HUES6 (cell line): ENCODE measurements around the gene NR2F1.

Experiments used
- H3K27ac ChIP-seq: 2 replicates; pipeline ENCODE4 v1.7.0; 2013; ENCODE audit warnings: low read depth, mild to moderate bottlenecking, low read length, inconsistent platforms
- H3K27me3 ChIP-seq: 2 replicates; pipeline ENCODE4 v1.6.1; 2013; ENCODE audit warnings: low read length; ENCODE audit not compliant: control insufficient read depth, insufficient read depth
- H3K36me3 ChIP-seq: 2 replicates; pipeline ENCODE4 v1.6.1; 2013; ENCODE audit warnings: low read length; ENCODE audit not compliant: control insufficient read depth, insufficient read depth
- H3K4me1 ChIP-seq: 2 replicates; pipeline ENCODE4 v1.6.1; 2013; ENCODE audit warnings: low read length; ENCODE audit not compliant: control insufficient read depth, insufficient read depth
- H3K4me3 ChIP-seq: 2 replicates; pipeline ENCODE4 v1.5.1; 2013; ENCODE audit warnings: low read depth, low read length
- H3K9ac ChIP-seq: one replicate; pipeline ENCODE4 v1.6.1; 2013; ENCODE audit warnings: mild to moderate bottlenecking, low read length
- H3K9me3 ChIP-seq: 2 replicates; pipeline ENCODE4 v1.6.1; 2013; ENCODE audit warnings: low read depth, low read length; ENCODE audit not compliant: control insufficient read depth, insufficient read depth

Gene NR2F1

DNA sequence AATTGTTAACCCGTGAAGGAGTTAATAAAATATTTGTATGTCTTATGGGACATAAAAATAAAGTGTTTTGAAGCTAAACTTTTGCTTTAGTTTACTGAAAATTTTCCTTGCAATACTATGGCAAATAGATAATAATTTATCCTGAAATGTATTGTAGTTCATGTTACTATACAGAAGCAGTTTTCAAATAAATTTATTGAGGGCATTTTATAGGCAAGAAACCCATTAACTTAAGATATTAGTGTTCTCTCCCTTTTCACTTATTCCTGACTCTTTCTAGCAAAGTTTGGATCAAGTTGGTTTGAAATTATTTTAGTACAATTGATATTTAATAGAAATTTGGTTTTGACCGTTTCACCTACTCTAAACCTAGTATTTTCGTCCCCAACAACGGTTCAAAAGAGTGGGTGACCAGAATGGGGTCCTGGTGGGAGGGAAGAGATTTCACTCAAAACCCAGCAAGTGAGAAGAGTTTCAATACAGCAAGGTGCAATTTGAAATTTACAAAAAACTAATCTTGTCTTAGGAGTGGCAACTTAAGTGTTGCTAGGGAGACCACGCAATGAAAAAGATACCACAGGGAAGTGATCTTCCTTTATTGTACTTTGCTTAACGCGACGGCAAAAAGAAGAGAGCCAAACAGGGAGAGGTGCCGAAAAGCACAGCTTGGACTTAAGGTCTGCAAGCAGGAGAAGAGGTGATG is 28.4 kb downstream of the NR2F1 start:
- peaks cover 11% of the 10 kb centered on the region for H3K4me1 ChIP-seq
- peaks cover 99% of the 10 kb centered on the region for H3K27me3 ChIP-seq
- no peak overlapping the region for H3K9ac ChIP-seq
- no peaks in the 10 kb centered on the region for H3K9me3 ChIP-seq
- H3K4me3 ChIP-seq = 0 out of 2 replicates have a peak overlapping the region, but pooled peaks have one; percentile 38
- no peaks in the 10 kb centered on the region for H3K36me3 ChIP-seq
- no peak overlapping the region for H3K27ac ChIP-seq

DNA sequence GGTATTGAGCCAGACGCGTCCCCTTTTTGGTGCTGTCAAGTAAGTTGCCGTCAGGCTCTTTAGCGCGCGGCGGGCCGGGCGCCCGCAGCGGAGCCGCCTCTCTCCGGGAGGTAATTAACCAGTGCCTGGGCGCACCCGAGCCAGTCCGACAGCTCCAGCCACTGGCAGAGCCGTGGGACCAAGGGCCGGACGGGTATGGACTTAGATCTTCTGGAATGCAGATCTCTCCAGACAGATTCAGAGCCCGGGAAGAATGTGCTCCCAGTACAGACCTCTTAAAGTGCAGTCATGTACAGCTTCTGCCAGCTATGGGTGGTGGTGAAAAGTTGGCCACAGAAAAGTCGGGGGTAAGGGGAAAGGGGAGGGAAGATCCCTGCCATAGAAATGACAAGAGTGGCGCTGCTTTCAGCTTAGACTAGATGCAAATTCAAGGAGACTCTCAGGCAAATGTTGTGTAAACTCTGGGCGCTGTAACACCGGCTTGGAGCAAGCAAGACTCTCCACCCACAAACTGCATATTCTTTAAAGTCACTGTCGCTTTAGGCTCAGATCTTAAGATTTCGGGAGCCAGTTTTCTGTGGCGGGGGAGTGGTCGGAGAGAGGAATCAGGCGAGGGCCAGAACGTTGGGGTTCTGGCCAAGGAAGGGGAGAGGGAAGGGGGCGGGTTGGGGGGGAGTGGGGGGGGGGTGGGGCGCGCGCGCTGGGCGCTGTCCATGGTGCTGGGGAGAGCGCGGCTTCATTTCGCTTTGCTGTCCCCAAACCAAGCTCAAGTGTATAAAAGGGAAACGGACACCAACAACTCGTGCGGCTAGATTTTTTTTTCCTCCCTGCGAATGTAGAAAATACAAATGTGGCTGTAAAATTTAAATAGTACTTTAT is 29.2 kb downstream of the NR2F1 start:
- no peak overlapping the region for H3K9ac ChIP-seq
- peak overlapping the region; percentile 38 for H3K4me3 ChIP-seq

DNA sequence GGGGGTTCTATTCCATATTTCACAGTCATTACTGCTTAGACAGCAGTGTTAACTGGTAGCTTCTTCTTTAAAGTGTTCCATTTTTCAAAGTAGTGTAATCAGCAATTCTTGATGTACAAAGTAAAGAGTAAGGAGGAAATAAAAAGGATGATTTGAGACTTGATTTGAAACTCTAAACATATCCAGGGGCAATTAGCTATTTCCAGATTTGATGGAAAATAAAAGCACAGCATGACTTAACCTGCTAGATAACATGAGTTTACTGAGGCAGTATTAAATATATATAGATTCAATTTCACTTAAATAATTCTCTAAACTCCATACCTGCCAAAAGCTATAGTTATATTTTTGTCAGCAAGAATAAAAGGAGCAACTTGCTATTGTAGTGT is 29.8 kb downstream of the NR2F1 start:
- Histone ChIP-seq H3K9ac (no peak overlapping the region), H3K4me1 (peaks cover 5% of the 10 kb centered on the region; the same call in 1 of the 2 replicates), H3K36me3 (no peaks in the 10 kb centered on the region), H3K27ac (no peak overlapping the region), H3K27me3 (peaks cover 99% of the 10 kb centered on the region), H3K9me3 (no peaks in the 10 kb centered on the region), H3K4me3 (no peak overlapping the region)

More for the DNA sequence above, 29.2 kb downstream of the NR2F1 start:
- peaks cover 10% of the 10 kb centered on the region for H3K4me1 ChIP-seq
- no peaks in the 10 kb centered on the region for H3K36me3 ChIP-seq
- peaks cover 99% of the 10 kb centered on the region for H3K27me3 ChIP-seq
- no peaks in the 10 kb centered on the region for H3K9me3 ChIP-seq
- H3K27ac ChIP-seq = no peak overlapping the region

DNA sequence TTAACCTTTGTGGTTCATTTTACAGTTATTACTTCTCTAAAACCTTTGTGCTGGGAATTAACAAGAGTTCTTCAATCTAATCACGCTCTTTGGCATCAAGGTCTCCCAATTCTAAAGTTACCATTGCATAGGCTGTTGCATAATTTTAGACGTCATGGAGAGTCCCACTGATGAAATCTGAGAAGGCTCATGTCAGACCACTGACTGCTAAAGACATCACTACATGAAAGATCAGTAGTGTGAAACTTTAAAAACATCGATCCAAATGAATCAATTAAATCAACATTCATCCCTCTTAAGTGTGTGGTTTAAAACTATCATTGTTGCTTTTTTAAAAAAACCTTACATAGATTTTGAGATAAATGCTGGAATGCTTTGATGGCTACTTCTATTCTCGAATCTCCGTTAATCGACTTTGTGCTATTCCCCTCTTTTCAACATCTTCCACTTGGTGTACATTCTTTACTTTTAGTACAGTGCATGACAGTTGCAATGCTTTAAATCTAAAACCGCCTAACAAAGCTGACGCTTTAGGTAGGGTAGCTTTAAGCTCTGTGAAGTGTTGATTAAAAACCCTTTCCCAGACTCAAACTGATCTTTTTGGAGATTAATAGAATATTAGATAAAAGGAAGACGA is 33.6 kb downstream of the NR2F1 start:
- peaks cover 95% of the 10 kb centered on the region for H3K27me3 ChIP-seq
- no peak overlapping the region for H3K27ac ChIP-seq
- H3K9me3 ChIP-seq = no peaks in the 10 kb centered on the region
- H3K4me1 ChIP-seq = peaks cover 10% of the 10 kb centered on the region; the same call in 1 of the 2 replicates
- no peak overlapping the region for H3K9ac ChIP-seq
- no peak overlapping the region for H3K4me3 ChIP-seq
- no peaks in the 10 kb centered on the region for H3K36me3 ChIP-seq

DNA sequence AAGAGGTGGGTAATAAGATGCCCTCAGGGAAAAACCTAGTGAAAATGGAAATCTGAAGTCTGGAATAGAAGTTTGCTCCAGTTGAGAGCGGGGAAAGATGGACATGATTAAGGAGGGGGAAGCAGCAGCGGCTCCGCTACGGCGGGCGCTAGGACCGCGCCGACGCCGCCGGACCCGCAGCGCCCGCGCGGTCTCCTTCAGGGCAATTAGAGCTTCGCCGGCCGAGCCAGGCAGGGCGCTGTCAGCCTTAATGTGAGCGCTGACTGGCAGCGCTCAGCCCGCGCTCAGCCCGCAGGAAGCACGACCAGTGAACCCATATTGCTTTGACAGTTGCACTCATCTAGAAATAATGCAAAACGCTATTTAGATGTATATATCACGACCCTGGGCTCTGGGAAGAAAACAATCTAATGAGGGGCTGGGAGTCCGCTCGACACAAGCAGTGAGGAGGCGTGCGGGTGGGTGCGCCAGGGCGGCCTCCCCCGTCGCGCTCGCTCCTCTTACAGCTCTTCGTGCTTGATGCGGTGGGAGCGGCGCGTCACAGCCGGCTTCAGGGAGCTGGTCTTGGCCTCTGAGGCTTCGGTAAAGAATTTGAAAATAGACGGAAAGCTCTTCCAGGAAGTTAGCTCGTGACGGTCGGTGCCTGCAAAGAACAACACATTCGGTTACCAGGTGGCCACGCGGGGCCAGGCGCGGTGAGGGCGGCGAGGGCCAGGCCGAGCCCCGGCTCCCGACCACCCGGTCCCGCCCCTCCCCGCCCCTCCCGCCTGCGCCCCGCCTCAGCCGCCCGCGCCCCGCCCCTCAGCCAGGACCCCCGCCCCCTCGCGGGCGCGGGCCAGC is 37.7 kb downstream of the NR2F1 start:
- Histone ChIP-seq H3K9ac (peak overlapping the region; percentile 58), H3K27me3 (peaks cover 94% of the 10 kb centered on the region)

DNA sequence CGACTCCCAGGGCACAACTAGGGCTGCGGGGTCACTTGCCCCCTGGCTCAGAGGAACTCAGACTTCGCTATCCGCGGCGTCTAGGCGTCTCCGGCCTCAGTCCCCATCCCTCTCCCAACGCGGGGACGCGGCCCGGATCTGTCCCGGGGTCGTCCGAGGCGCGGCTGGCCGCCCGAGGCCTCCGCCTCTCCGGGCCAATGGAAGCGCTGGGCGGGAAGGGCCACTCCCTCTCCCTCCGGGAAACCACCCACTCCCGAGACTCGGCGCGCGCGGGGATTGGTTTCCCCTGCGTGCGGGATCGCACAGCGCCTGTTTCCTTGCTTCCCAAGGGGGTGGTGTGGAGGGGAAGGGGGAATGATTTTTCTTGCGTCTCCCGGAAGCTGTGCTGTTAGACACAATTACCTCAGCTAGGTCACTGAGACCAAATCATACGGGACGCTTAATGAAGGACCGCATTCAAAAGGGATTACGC is 38.3 kb downstream of the NR2F1 start:
- Histone ChIP-seq H3K36me3 (no peaks in the 10 kb centered on the region), H3K4me1 (peaks cover 10% of the 10 kb centered on the region; the same call in 1 of the 2 replicates), H3K4me3 (peak overlapping the region; percentile 83), H3K9ac (peak overlapping the region; percentile 58), H3K27me3 (peaks cover 94% of the 10 kb centered on the region), H3K27ac (no peak overlapping the region), H3K9me3 (no peaks in the 10 kb centered on the region)

More for the DNA sequence above, 37.7 kb downstream of the NR2F1 start:
- H3K27ac ChIP-seq = no peak overlapping the region
- H3K4me1 ChIP-seq = peaks cover 10% of the 10 kb centered on the region; the same call in 1 of the 2 replicates
- peak overlapping the region; percentile 83 for H3K4me3 ChIP-seq
- no peaks in the 10 kb centered on the region for H3K9me3 ChIP-seq
- H3K36me3 ChIP-seq = no peaks in the 10 kb centered on the region

DNA sequence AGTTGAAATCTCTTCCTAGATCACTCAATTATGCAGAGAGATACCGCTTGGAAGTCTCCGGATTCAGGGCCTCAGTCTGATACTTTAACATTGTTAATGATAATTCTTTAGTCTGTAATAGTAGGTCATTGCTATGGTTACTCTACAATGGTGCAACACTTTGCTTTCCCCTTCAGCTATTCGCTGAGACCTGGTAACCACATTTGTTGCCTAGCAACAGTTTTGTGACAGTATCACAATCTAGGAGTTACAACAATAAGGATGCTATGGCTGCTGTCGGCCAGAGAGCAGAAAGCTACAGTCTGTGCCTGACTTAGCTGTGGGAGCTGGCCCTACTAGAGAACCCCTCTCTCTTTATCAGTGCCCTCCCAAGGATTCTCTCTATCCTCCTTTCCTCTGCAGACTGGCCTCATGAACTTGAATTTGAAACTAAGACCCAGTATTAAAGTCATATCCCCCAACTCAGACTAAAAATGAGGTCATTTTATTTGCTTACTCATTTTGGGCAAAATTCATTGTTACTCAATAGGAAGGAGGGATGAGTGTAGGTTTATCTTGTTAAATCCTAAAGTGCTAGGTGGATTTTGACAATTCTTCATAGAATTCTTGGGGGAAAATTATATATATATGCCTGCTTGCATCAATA is 39.3 kb downstream of the NR2F1 start:
- peaks cover 86% of the 10 kb centered on the region for H3K27me3 ChIP-seq
- peaks cover 10% of the 10 kb centered on the region; the same call in 1 of the 2 replicates for H3K4me1 ChIP-seq
- H3K4me3 ChIP-seq = no peak overlapping the region
- H3K9me3 ChIP-seq = no peaks in the 10 kb centered on the region
- no peaks in the 10 kb centered on the region for H3K36me3 ChIP-seq
- H3K9ac ChIP-seq = no peak overlapping the region
- no peak overlapping the region for H3K27ac ChIP-seq

DNA sequence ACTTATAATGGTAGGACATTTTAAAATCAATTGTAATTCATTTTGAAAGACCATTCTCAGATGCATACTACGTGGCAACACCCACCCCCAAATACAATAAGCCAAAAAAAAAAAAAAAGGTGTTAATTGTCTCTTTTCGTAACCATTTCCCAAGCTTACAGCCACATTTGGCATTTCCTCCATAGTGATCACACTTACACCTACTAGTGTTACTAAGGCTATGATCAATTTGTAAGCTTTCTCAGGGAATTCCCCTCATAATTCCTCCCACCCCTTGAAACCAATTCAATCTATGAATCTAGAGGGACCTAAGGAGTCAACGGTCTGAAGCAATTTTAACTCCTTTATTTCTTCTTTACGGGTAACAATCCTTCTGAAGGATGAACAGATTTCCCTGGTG is 40.1 kb downstream of the NR2F1 start:
- no peaks in the 10 kb centered on the region for H3K36me3 ChIP-seq
- H3K27ac ChIP-seq = no peak overlapping the region
- H3K4me3 ChIP-seq = no peak overlapping the region
- H3K27me3 ChIP-seq = peaks cover 78% of the 10 kb centered on the region
- peaks cover 10% of the 10 kb centered on the region; the same call in 1 of the 2 replicates for H3K4me1 ChIP-seq
- no peaks in the 10 kb centered on the region for H3K9me3 ChIP-seq
- H3K9ac ChIP-seq = no peak overlapping the region

DNA sequence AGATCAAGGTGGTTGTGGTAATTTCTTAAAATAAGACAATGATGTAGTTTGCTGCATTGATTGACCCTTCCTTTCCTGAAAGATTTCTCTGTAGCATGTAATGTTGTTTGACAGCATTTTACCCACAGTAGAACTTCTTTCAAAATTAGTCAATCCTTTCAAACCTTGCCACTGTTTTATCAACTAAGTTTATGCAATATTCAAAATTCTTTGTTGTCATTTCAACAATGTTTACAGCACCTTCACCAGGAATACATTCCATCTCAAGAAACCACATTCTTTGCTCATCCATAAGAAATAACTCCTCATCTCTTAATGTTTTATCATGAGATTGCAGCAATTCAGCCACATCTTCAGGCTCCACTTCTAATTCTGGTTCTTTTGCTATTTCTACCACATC is 43.8 kb downstream of the NR2F1 start:
- no peaks in the 10 kb centered on the region for H3K36me3 ChIP-seq
- H3K4me3 ChIP-seq = no peak overlapping the region

DNA sequence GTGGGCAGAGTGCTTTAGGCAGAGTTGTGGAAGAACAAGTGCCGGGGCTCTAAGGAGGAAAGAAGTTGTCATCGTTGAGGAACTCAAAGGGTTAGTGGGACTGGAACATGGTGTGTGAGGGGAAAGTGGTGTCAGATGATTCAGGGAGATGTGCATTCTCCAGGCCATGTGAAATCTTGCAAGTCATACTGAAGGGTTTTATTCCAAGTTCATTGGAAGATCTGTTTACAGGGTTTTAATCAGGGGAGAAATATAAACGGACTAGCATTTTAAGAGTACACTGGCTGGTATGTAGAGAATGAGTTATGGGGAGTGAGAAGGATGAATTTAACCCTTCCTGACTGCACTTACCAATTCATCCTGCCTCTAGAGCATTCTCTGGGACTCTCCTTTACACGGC is 49.3 kb downstream of the NR2F1 start:
- no peaks in the 10 kb centered on the region for H3K9me3 ChIP-seq
- no peak overlapping the region for H3K9ac ChIP-seq
- no peaks in the 10 kb centered on the region for H3K27me3 ChIP-seq
- H3K36me3 ChIP-seq = no peaks in the 10 kb centered on the region
- H3K4me3 ChIP-seq = no peak overlapping the region
- H3K4me1 ChIP-seq = no peaks in the 10 kb centered on the region
- no peak overlapping the region for H3K27ac ChIP-seq

More for the DNA sequence above, 43.8 kb downstream of the NR2F1 start:
- Histone ChIP-seq H3K4me1 (no peaks in the 10 kb centered on the region), H3K9ac (no peak overlapping the region), H3K9me3 (no peaks in the 10 kb centered on the region), H3K27ac (no peak overlapping the region), H3K27me3 (peaks cover 46% of the 10 kb centered on the region)
